Measurements from ENCODE around the gene C19orf44. TPM values are rescaled to one million over a fixed set of nuclear protein-coding genes. Genes with fewer than 3 reads are reported as not detected.
"Not testable (repeated sequence)": the region's sequence is repeated elsewhere in the genome, so short reads cannot be mapped to it uniquely, and the experiment has no call there.

C19orf44 gene
- total and polyA plus RNA-seq, 3 experiments from 2014 or later = 1.3 to 5.4 (median 5.1) TPM

GRCh38 chr19:16496613-16496983, 404 bp downstream of the C19orf44 start:
- H3K36me3 ChIP-seq (ENCODE audit: insufficient read depth, low read length) = no peaks in the 10 kb centered on the region
- H3K9me3 ChIP-seq (ENCODE audit: low read length) = no peaks in the 10 kb centered on the region
- H3K4me1 Mint-ChIP-seq = peaks cover 13 to 22% (median 20%) of the 10 kb centered on the region in 3 donors
- peaks cover 10% of the 10 kb centered on the region for H3K4me1 ChIP-seq (ENCODE audit: insufficient read depth, low read length)
- no peaks in the 10 kb centered on the region for H3K27me3 ChIP-seq (ENCODE audit: insufficient read depth, low read length, poor library complexity, severe bottlenecking)
- no peak for DNase-seq
- H3K27ac Mint-ChIP-seq = peak overlapping the region; percentile 28 to 96 (median 93)
- CTCF ChIA-PET = interaction anchor here (0.6 to 1.0 kb wide), 3 partner anchors 54 to 251 kb away, joined by 3 read pairs; no protein-coding TSS in a partner anchor
- H3K9me3 Mint-ChIP-seq = no peaks in the 10 kb centered on the region
- no peaks in the 10 kb centered on the region for H3K27me3 Mint-ChIP-seq
- POLR2A ChIA-PET = interaction anchor here (0.6 to 1.2 kb wide), 2 partner anchors 88 to 1108 kb away, joined by 3 to 4 read pairs; no protein-coding TSS in a partner anchor
- peak overlapping the region; percentile 64 for H3K27ac ChIP-seq (ENCODE audit: low read depth, low read length)
- peak overlapping the region; percentile 79 for H3K4me3 ChIP-seq (ENCODE audit: low read length)
- H3K4me3 Mint-ChIP-seq = peak overlapping the region; percentile 76 to 94 (median 91)
- peaks cover 4 to 6% (median 4%) of the 10 kb centered on the region in 3 donors for H3K36me3 Mint-ChIP-seq

- peaks cover 4 to 6% (median 4%) of the 10 kb centered on the region in 3 donors for H3K36me3 Mint-ChIP-seq
- POLR2A ChIA-PET = interaction anchor here (0.6 kb wide), 1 partner anchor 1108 kb away, joined by 4 read pairs; no protein-coding TSS in a partner anchor
- H3K27ac ChIP-seq (ENCODE audit: low read depth, low read length) = no peak overlapping the region
These were observed 848 bp downstream of the C19orf44 start for GRCh38 chr19:16497042-16497441.

GRCh38 chr19:16497837-16498236, 1.6 kb downstream of the C19orf44 start:
- no peaks in the 10 kb centered on the region for H3K9me3 Mint-ChIP-seq
- no peaks in the 10 kb centered on the region for H3K27me3 Mint-ChIP-seq
- peak overlapping the region in 5 of 7 donors; percentile 9 to 44 (median 34) for H3K4me3 Mint-ChIP-seq
- peak overlapping the region in 1 of 8 donors; percentile 12 for H3K27ac Mint-ChIP-seq
- no peak for DNase-seq
- ChIA-PET POLR2A (no interaction called here), CTCF (no interaction called here)
- Histone ChIP-seq H3K4me1 (ENCODE audit: insufficient read depth, low read length) (peaks cover 10% of the 10 kb centered on the region), H3K36me3 (ENCODE audit: insufficient read depth, low read length) (no peaks in the 10 kb centered on the region), H3K4me3 (ENCODE audit: low read length) (no peak overlapping the region), H3K27ac (ENCODE audit: low read depth, low read length) (no peak overlapping the region), H3K27me3 (ENCODE audit: insufficient read depth, low read length, poor library complexity, severe bottlenecking) (no peaks in the 10 kb centered on the region), H3K9me3 (ENCODE audit: low read length) (no peaks in the 10 kb centered on the region)
- peaks cover 4 to 9% (median 4%) of the 10 kb centered on the region in 3 donors for H3K36me3 Mint-ChIP-seq
- H3K4me1 Mint-ChIP-seq = peaks cover 13 to 22% (median 20%) of the 10 kb centered on the region in 3 donors

More at GRCh38 chr19:16497042-16497441, 848 bp downstream of the C19orf44 start:
- Histone ChIP-seq H3K27me3 (ENCODE audit: insufficient read depth, low read length, poor library complexity, severe bottlenecking) (no peaks in the 10 kb centered on the region), H3K4me3 (ENCODE audit: low read length) (no peak overlapping the region), H3K9me3 (ENCODE audit: low read length) (no peaks in the 10 kb centered on the region), H3K36me3 (ENCODE audit: insufficient read depth, low read length) (no peaks in the 10 kb centered on the region), H3K4me1 (ENCODE audit: insufficient read depth, low read length) (peaks cover 10% of the 10 kb centered on the region)
- Mint-ChIP-seq H3K4me1 (peaks cover 13 to 22% (median 20%) of the 10 kb centered on the region in 3 donors), H3K27me3 (no peaks in the 10 kb centered on the region), H3K9me3 (no peaks in the 10 kb centered on the region), H3K4me3 (peak overlapping the region; percentile 15 to 91 (median 52)), H3K27ac (peak overlapping the region in 2 of 8 donors; percentile 43 to 84)
- DNase-seq = no peak
- CTCF ChIA-PET = interaction anchor here (0.6 kb wide), 1 partner anchor 135 kb away, joined by 3 read pairs; no protein-coding TSS in a partner anchor

GRCh38 chr19:16504271-16504670, 8.1 kb downstream of the C19orf44 start:
- no peaks in the 10 kb centered on the region for H3K4me1 Mint-ChIP-seq
- H3K4me3 ChIP-seq (ENCODE audit: low read length) = no peak overlapping the region
- no peaks in the 10 kb centered on the region for H3K4me1 ChIP-seq (ENCODE audit: insufficient read depth, low read length)
- no peak overlapping the region for H3K4me3 Mint-ChIP-seq
- no peaks in the 10 kb centered on the region for H3K27me3 ChIP-seq (ENCODE audit: insufficient read depth, low read length, poor library complexity, severe bottlenecking)
- H3K9me3 Mint-ChIP-seq = no peaks in the 10 kb centered on the region
- ChIA-PET CTCF (no interaction called here), POLR2A (no interaction called here)
- H3K27ac Mint-ChIP-seq = no peak overlapping the region
- no peak overlapping the region for H3K27ac ChIP-seq (ENCODE audit: low read depth, low read length)
- no peak for DNase-seq
- no peaks in the 10 kb centered on the region for H3K27me3 Mint-ChIP-seq
- peaks cover 4 to 25% (median 4%) of the 10 kb centered on the region in 3 donors for H3K36me3 Mint-ChIP-seq
- no peaks in the 10 kb centered on the region for H3K36me3 ChIP-seq (ENCODE audit: insufficient read depth, low read length)
- no peaks in the 10 kb centered on the region for H3K9me3 ChIP-seq (ENCODE audit: low read length)

- POLR2A ChIA-PET = interaction anchor here (0.6 kb wide), 1 partner anchor 37 kb away, joined by 7 read pairs; no protein-coding TSS in a partner anchor
- H3K27ac Mint-ChIP-seq; H3K27me3 Mint-ChIP-seq; H3K4me1 ChIP-seq (ENCODE audit: insufficient read depth, low read length); H3K4me3 ChIP-seq (ENCODE audit: low read length); H3K9me3 ChIP-seq (ENCODE audit: low read length); H3K27ac ChIP-seq (ENCODE audit: low read depth, low read length); H3K36me3 ChIP-seq (ENCODE audit: insufficient read depth, low read length); H3K4me3 Mint-ChIP-seq; H3K27me3 ChIP-seq (ENCODE audit: insufficient read depth, low read length, poor library complexity, severe bottlenecking); H3K4me1 Mint-ChIP-seq; CTCF ChIA-PET; DNase-seq; H3K9me3 Mint-ChIP-seq: not testable (repeated sequence)
- peaks cover 2 to 25% (median 2%) of the 10 kb centered on the region in 3 donors for H3K36me3 Mint-ChIP-seq
These were observed 10.0 kb downstream of the C19orf44 start for GRCh38 chr19:16506161-16506560.

- H3K9me3 ChIP-seq (ENCODE audit: low read length) = no peaks in the 10 kb centered on the region
- no peaks in the 10 kb centered on the region for H3K27me3 ChIP-seq (ENCODE audit: insufficient read depth, low read length, poor library complexity, severe bottlenecking)
- peaks cover 0 to 25% (median under 1%) of the 10 kb centered on the region in 3 donors for H3K36me3 Mint-ChIP-seq
- no peak overlapping the region for H3K27ac ChIP-seq (ENCODE audit: low read depth, low read length)
- H3K4me3 Mint-ChIP-seq = no peak overlapping the region
- peak overlapping the region in 1 of 8 donors; percentile 24 for H3K27ac Mint-ChIP-seq
- no peak for DNase-seq
- CTCF ChIA-PET = no interaction called here
- H3K36me3 ChIP-seq (ENCODE audit: insufficient read depth, low read length) = no peaks in the 10 kb centered on the region
- no peaks in the 10 kb centered on the region for H3K27me3 Mint-ChIP-seq
- H3K4me3 ChIP-seq (ENCODE audit: low read length) = no peak overlapping the region
- no peaks in the 10 kb centered on the region for H3K9me3 Mint-ChIP-seq
- POLR2A ChIA-PET = no interaction called here
- no peaks in the 10 kb centered on the region for H3K4me1 ChIP-seq (ENCODE audit: insufficient read depth, low read length)
- no peaks in the 10 kb centered on the region for H3K4me1 Mint-ChIP-seq
These were observed 10.8 kb downstream of the C19orf44 start for GRCh38 chr19:16506961-16507360.

GRCh38 chr19:16508546-16508945, 12.4 kb downstream of the C19orf44 start:
- Mint-ChIP-seq H3K4me1 (no peaks in the 10 kb centered on the region), H3K4me3 (no peak overlapping the region), H3K9me3 (no peaks in the 10 kb centered on the region), H3K36me3 (peaks cover 0 to 21% (median 3%) of the 10 kb centered on the region in 3 donors), H3K27ac (no peak overlapping the region), H3K27me3 (no peaks in the 10 kb centered on the region)
- Histone ChIP-seq H3K27ac (ENCODE audit: low read depth, low read length) (no peak overlapping the region), H3K4me1 (ENCODE audit: insufficient read depth, low read length) (no peaks in the 10 kb centered on the region), H3K27me3 (ENCODE audit: insufficient read depth, low read length, poor library complexity, severe bottlenecking) (no peaks in the 10 kb centered on the region), H3K4me3 (ENCODE audit: low read length) (no peak overlapping the region), H3K9me3 (ENCODE audit: low read length) (no peaks in the 10 kb centered on the region), H3K36me3 (ENCODE audit: insufficient read depth, low read length) (no peaks in the 10 kb centered on the region)
- DNase-seq = no peak
- POLR2A ChIA-PET = no interaction called here
- CTCF ChIA-PET = no interaction called here

- no peak overlapping the region for H3K27ac ChIP-seq (ENCODE audit: low read depth, low read length)
- DNase-seq = no peak
- no peak overlapping the region for H3K4me3 Mint-ChIP-seq
- H3K4me3 ChIP-seq (ENCODE audit: low read length) = no peak overlapping the region
- CTCF ChIA-PET = interaction anchor here (0.5 kb wide), 1 partner anchor 28 kb away, joined by 3 read pairs; no protein-coding TSS in a partner anchor
- H3K27ac Mint-ChIP-seq = no peak overlapping the region
- no peaks in the 10 kb centered on the region for H3K27me3 ChIP-seq (ENCODE audit: insufficient read depth, low read length, poor library complexity, severe bottlenecking)
- POLR2A ChIA-PET = no interaction called here
- H3K9me3 Mint-ChIP-seq = no peaks in the 10 kb centered on the region
- no peaks in the 10 kb centered on the region for H3K36me3 ChIP-seq (ENCODE audit: insufficient read depth, low read length)
- H3K27me3 Mint-ChIP-seq = no peaks in the 10 kb centered on the region
- no peaks in the 10 kb centered on the region for H3K9me3 ChIP-seq (ENCODE audit: low read length)
- no peaks in the 10 kb centered on the region for H3K4me1 Mint-ChIP-seq
- H3K4me1 ChIP-seq (ENCODE audit: insufficient read depth, low read length) = no peaks in the 10 kb centered on the region
- peaks cover 0 to 21% (median 3%) of the 10 kb centered on the region in 3 donors for H3K36me3 Mint-ChIP-seq
These were observed 13.2 kb downstream of the C19orf44 start for GRCh38 chr19:16509141-16510061.
